ENCODE data around the gene PNMA6E.
"Not testable (repeated sequence)": the region's sequence is repeated elsewhere in the genome, so short reads cannot be mapped to it uniquely, and the experiment has no call there.

PNMA6E gene

GRCh38 chrX:153386097-153386496 is 15.1 kb downstream of the PNMA6E start:
- no peak for DNase-seq (ENCODE audit: low read depth in 2 of 2)

GRCh38 chrX:153384973-153385372 is 16.2 kb downstream of the PNMA6E start:
- not testable (repeated sequence) for DNase-seq (ENCODE audit: low read depth in 2 of 2)

GRCh38 chrX:153384390-153384789 is 16.8 kb downstream of the PNMA6E start:
- no peak for DNase-seq (ENCODE audit: low read depth in 2 of 2)

DNA sequence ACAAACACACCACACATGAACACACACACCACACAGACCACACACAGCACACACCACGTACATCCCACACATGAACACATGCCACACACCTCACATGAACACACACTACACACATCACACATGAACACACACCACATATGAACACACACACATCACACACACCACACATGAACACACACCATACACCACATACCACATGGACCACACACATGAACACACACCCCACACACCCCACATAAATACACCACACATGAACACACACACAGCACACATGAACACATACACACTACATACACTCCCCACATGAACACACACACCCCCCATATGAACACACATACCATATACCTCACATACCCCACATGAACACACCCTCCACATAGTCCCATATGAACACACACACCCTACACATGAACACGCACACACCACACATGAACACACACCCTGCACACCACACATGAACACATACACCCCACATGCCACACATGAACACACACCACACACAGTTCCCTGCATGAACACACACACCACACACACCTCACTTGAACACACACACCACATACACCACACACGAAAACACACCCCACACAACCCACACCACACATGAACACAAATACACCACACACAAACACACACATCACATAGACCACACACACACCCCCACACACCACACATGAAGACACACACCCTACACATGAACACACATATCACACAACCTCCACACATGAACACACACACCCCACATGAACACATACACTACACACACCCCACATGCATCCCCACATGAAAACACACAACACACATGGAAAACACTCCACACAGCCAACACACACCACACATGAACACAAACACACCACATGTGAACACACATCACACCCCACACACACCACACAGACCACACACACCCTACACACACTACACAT is 18.3 kb downstream of the PNMA6E start:
- no peak for DNase-seq (ENCODE audit: low read depth in 2 of 2)

GRCh38 chrX:153381684-153382532 is 19.2 kb downstream of the PNMA6E start:
- DNase-seq (ENCODE audit: low read depth in 2 of 2): no peak

GRCh38 chrX:153380691-153381090 is 20.5 kb downstream of the PNMA6E start:
- no peak for DNase-seq (ENCODE audit: low read depth in 2 of 2)

DNA sequence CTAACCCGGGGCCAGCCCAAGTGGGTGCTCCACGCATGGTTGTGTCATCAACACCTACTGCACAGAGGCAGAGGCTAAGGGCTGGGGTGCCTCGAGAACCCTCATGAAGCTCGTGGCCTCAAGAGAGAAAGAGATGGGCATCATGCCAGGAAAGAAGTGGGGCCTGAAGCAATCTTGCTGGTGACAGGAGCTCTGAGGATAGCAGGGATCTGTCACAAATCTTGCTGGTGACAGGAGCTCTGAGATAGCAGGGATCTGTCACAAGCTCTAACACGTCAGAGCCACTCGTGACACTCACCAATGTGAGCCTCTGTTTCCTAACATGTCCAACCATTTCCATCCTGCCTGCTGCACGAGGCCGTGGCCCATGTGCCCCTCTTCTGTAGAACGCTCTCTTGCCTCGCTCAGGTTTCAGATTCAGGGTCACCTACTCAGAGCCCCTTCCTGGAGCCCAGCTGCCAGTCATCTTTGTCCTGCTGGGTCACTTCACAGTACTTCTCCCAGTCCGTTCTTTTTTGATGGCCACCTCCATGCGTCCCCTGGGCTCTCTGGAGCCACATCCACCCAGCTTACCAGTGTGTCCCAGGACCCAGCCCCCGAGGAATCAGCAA is 21.1 kb downstream of the PNMA6E start:
- no peak for DNase-seq (ENCODE audit: low read depth in 2 of 2)

GRCh38 chrX:153379508-153379907 is 21.6 kb downstream of the PNMA6E start:
- DNase-seq (ENCODE audit: low read depth in 2 of 2): no peak

GRCh38 chrX:153378607-153379006 is 22.5 kb downstream of the PNMA6E start:
- DNase-seq (ENCODE audit: low read depth in 2 of 2): no peak

DNA sequence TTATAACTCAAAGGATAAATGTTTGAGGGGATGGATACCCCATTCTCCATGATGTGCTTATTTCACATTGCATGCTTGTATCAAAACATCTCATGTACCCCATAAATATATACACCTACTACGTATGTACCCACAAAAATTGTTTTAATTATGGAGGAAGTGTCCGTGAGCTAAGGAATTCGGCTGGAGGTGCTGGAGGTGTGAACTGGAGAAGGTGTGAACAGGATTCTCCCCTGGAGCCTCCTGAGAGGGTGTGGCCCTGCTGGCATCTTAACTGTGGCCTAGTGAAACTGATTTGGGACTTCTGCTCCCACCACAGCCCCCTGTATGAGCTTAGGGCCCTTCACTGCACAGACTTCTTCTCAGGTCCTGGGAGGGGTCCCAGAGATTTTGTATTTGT is 23.4 kb downstream of the PNMA6E start:
- no peak for DNase-seq (ENCODE audit: low read depth in 2 of 2)

DNA sequence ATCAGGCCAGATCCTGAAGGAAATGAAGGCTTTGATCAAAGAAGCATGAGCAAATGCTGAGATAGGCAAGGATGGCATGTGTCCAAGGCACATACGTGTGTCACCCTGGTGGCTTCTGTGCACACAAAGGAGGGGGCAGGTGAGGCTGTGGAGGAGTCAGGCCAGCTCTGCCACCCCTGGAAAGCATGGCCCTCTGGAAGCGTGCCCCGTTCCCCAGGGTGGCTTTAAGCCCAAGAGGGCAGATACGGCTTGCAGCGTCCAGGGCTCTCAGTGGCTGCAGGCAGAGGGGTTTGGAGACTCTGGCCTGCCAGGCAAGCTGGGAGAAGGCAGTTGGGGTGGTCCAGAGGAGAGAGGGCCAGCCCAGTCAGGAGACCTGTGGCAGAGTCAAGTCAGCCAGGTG is 25.6 kb downstream of the PNMA6E start:
- no peak for DNase-seq (ENCODE audit: low read depth in 2 of 2)

GRCh38 chrX:153374426-153374825 is 26.7 kb downstream of the PNMA6E start:
- DNase-seq (ENCODE audit: low read depth in 2 of 2): no peak

DNA sequence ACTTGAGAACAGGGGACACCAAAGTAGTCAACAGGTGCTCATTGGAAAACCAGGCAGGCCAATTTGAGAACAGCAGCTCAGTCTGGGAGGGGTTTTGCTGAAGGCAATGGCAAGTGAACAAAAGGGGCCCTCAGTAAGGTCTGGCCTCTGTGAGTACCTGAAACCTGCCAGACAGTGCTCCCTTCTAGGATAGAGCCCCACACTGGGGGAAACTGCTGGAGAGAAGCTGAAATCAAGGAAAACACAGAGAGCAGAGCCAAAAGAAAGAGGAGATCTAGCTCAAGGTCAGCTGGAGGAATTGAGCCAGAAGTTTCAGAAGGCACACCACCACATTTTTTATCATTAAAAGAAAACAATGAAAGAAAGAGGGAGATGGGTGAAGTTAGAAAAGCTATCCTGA is 28.2 kb downstream of the PNMA6E start:
- no peak for DNase-seq (ENCODE audit: low read depth in 2 of 2)

DNA sequence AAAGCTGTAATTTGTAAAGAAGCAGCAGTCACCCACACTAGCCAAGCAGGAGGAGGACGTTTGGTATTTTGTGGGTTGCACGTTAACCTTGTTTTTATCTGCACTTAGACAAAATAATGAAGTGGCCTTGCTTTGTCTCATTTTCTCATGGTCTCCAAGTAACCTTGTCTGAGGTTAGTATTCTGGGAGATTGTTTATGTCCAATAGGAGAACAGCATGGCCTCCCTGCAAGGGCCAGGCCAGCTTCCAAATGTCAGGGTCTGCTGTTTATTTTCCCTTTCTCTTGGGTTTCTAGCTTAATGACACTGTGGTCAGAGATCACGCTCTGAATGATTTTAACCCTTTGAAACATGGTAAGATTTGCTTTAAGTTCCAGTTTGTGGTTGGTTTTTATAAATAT is 29.9 kb downstream of the PNMA6E start:
- no peak for DNase-seq (ENCODE audit: low read depth in 2 of 2)

- DNase-seq (ENCODE audit: low read depth in 2 of 2): no peak
Observed at GRCh38 chrX:153370293-153371055, 30.7 kb downstream of the PNMA6E start.

- no peak for DNase-seq (ENCODE audit: low read depth in 2 of 2)
Observed at GRCh38 chrX:153366878-153367538, 34.1 kb downstream of the PNMA6E start.

DNA sequence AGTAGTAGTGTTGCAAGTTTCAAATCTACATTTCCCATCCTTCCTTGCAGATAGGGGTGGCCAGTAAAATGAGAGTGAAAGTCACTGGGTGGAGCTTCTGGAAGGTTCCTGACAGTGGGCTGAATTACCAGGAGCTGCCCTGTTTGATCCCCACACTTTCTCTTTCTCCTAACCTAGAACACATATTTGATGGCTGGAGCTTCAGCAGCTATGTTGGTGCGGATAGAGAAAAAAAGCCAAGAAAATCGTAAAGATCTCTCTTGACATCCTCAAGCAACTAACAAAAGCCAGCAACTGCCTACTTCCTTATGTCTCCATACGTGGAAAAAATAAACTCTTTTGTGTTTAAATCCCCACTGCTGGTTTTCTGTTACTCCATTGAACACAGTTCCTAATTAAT is 35.0 kb downstream of the PNMA6E start:
- no peak for DNase-seq (ENCODE audit: low read depth in 2 of 2)

GRCh38 chrX:153365670-153366069 is 35.5 kb downstream of the PNMA6E start:
- no peak for DNase-seq (ENCODE audit: low read depth in 2 of 2)

DNA sequence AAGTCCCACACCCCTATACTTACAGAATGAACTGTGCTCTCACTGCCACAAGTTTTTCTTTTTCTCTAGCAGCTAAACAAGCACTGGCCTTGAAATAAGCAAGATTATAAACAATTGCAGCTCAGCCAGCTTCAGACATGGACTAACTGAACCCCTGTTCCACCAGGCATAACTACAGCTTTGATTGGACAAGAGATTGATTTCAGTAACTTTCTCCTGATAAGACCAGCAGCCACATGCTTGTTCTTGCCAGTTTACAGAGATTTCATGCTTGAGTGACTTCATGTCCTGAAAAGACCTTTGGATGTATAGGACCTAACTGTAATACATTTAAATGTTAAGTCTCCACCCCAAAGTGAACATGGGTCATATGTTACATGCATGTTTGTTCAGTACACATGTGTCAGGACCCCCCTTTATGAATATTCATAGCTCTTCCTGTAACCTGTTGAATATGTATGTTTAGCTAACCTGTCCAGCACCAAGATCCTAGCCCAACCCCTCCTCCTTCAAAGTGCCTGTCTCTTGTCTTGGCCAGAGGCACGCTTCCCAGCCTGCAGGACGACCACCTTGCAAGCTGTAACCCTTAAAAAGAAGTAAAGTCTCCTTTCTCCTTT is 39.3 kb downstream of the PNMA6E start:
- no peak for DNase-seq (ENCODE audit: low read depth in 2 of 2)

GRCh38 chrX:153357877-153358276 is 43.3 kb downstream of the PNMA6E start:
- no peak for DNase-seq (ENCODE audit: low read depth in 2 of 2)

DNA sequence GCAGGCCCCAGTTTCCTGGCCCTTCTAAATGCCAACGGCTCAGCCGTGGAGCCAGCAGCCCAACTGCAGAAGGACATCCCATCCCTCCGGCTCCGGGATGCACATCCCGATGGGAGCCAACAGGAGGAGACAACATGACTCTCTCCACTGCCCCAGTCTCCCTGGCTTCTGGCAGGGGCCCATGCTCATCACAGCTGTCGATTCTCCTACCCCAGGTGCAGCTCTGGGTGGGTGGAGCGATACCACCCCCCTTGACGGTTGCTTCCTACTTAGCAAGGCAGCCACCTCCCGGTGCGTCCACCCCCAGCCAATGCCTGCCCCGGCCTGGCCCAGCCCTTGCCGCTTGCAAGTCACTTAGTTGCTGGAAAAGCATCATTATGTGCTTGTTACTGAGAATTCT is 47.7 kb downstream of the PNMA6E start:
- no peak for DNase-seq (ENCODE audit: low read depth in 2 of 2)
